Activated CD8-positive, alpha-beta memory T cell treated with anti-CD3 and anti-CD28 coated beads, Interleukin-2, amount 10 ng/mL, durations not matched to agents 7 days and 5 days (primary cell): ENCODE data around the gene PRMT5. TPM values are rescaled to one million over a fixed set of nuclear protein-coding genes. Genes with fewer than 3 reads are reported as not detected.

ENCODE experiments used
- ATAC-seq: fragments of 150-1000 bp; cut with Tn5 transposase; one replicate; pipeline ENCODE4 v1.10.0; 2021; ENCODE audit warnings: moderate library complexity
- CTCF ChIA-PET: fragments of 350-600 bp; sonication (Branson Sonifier 250); formaldehyde crosslinking; loops from one replicate; lab custom pipeline; 2021; ENCODE audit warnings: antibody characterized with exemption; lab: Charles Lee
- DNase-seq: peaks from one replicate; pipeline ENCODE4 v3.0.0-alpha.2; 2020
- H3K27ac Mint-ChIP-seq: one replicate; pipeline ENCODE4 v1.8.0; 2021; ENCODE audit warnings: mild to moderate bottlenecking, mixed read lengths
- H3K27me3 Mint-ChIP-seq: one replicate; pipeline ENCODE4 v1.8.0; 2021; ENCODE audit warnings: mixed read lengths
- H3K36me3 Mint-ChIP-seq: one replicate; pipeline ENCODE4 v1.8.0; 2021; ENCODE audit warnings: mild to moderate bottlenecking, mixed read lengths
- H3K4me1 Mint-ChIP-seq: one replicate; pipeline ENCODE4 v1.8.0; 2021; ENCODE audit warnings: mixed read lengths
- H3K4me3 Mint-ChIP-seq: one replicate; pipeline ENCODE4 v1.8.0; 2021; ENCODE audit warnings: mild to moderate bottlenecking, moderate library complexity, mixed read lengths
- H3K9me3 Mint-ChIP-seq: one replicate; pipeline ENCODE4 v1.8.0; 2022; ENCODE audit warnings: low read depth, mixed read lengths
- total RNA-seq, 2 experiments: library from RNA; stranded (reverse); gene quantifications; one replicate each; pipeline ENCODE4 v1.2.3, GENCODE V29; 2021

The PRMT5 gene
- 10 to 100 TPM; 49.2 to 84.0 TPM for total RNA-seq

DNA sequence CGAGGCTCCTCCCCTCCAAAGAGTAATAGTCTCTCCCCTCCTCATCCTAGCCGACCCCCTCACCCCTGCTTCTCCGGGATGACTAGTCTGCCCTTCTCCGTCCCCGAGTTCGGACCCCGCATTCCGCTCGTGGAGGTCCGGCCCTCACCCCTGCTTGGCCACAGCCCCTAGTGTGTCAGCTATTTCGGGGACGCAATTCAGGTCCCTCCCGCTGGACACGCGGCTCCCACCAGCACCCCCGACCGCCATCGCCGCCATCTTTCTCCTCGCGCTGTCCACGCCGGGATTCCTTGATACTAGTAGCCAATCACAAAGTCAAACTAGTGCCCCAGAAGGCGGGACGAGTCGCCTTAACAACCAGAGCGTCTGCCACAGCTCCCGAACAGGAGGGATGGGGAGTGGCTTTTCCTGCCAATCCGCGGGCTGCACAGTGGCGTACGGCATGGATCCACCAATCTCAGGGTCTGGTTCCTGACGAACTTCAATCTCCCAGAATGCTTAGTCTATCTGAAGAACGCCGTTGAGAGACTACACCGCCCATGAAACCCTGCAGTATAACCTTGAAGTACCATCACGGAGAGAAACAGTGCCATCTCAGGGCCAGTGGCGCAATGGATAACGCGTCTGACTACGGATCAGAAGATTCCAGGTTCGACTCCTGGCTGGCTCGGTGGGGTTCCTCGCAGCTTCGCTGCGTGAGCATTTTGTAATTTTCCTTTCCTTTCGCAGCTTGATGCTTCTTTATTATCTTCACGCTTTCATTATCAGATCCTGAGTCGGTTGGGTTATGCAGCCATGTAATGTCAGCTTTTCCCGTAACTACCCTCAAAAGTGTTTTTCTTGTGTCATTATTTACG is at the start of gene PRMT5:
TSS of gene PRMT5 (minus strand) at position 273 of the 857 bp plus-strand sequence. CDS start at position 258, 15 bp downstream.
- Mint-ChIP-seq H3K4me3 (no peak within 1 kb of the TSS), H3K27ac (no peak within 1 kb of the TSS), H3K4me1 (peaks cover 32% of the 10 kb centered on the region), H3K9me3 (no peaks in the 10 kb centered on the region), H3K27me3 (no peaks in the 10 kb centered on the region), H3K36me3 (peaks cover 24% of the 10 kb centered on the region)
- DNase-seq (peak; percentile 98), ATAC-seq (peak; percentile 97)
- CTCF ChIA-PET = interaction anchor here (0.6 to 6.4 kb wide), 41 partner anchors 10 to 374 kb away, joined by 3 to 58 read pairs (median 5); partner anchors contain the start of genes ACIN1, AJUBA, C14orf119 and CDH24

DNA sequence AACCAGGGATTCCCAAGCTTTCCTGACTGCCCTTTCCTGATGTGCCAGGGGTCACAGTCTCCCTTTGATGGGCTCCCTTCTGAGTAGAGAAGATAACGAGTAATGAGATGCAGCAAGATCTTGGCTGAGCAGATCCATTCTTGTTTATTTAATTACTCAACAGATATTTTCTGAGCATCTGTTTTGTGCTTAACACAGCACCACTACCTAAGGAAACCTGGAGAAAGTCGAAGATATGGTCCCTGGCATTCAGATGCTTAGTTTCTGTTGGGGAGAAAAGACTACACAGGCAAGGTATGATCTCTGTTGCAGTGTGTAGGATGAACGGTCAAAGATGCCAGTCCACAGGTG is 49.3 kb upstream of the PRMT5 start:
- Mint-ChIP-seq H3K36me3 (peaks cover 2% of the 10 kb centered on the region), H3K4me1 (peaks cover 4% of the 10 kb centered on the region), H3K4me3 (no peak overlapping the region), H3K9me3 (no peaks in the 10 kb centered on the region), H3K27me3 (peaks cover 33% of the 10 kb centered on the region), H3K27ac (no peak overlapping the region)
- DNase-seq (no peak), ATAC-seq (no peak)
- CTCF ChIA-PET = interaction anchor here (1.2 to 25.7 kb wide), 8 partner anchors 7 to 408 kb away, joined by 3 to 867 read pairs (median 8); partner anchors contain the start of genes AJUBA and CDH24

DNA sequence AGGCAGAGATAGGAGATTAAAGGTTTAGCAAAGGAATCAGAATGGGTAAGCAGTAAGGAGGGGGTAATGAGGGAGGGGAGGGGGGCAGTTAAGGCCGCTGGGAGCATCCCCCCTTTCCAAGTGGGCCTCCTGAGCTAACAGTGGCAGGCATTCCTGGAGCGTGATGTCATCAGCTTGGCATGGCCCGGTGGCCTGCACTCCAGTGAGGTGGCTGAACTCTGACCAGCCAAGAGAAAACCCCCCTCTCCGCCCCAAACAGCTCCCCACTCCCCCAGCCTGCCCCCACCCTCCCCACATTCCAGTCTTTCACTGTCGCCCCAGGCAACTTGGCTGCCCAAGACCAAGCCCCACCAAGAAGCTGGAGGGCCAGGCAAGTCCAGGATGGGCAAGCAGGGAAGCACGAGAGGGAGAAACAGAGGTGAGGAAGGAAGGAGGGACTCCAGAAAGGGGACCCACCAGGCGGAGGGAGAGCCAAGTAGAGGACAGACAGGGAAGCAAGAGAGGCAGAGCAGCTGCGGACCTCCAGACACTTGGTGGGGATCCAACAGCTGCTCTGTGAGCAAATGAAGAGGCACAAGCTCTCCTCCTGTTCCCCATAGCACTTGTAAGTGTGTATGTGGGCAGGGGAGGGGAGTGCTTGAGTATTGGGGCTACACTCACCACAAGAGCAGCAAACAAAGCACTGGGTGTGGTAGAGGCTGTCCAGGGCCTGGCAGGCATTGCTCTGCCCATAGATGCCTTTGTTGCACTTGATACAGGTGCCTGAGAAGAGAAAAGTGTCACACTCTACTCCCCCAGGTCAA is 48.7 kb upstream of the PRMT5 start:
- DNase-seq = no peak
- Mint-ChIP-seq H3K4me1 (peaks cover 4% of the 10 kb centered on the region), H3K27me3 (peaks cover 33% of the 10 kb centered on the region), H3K4me3 (no peak overlapping the region), H3K9me3 (no peaks in the 10 kb centered on the region), H3K27ac (no peak overlapping the region), H3K36me3 (peaks cover 2% of the 10 kb centered on the region)
- CTCF ChIA-PET = interaction anchor here (1.2 to 13.3 kb wide), 8 partner anchors 8 to 407 kb away, joined by 3 to 200 read pairs (median 7); partner anchors contain the start of gene AJUBA
- no peak for ATAC-seq

DNA sequence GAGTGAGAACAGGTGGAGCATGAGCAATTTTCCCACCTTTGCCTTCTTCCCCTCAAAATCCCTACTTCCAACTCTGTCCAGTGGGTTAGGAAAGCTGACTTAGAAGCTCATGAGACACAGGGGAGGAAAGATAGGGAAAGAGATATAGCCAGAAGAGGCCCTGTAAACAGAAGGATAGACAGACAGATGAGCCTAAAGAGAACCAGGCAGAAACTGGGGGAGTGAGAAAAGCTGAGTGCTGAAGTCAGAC is 48.2 kb upstream of the PRMT5 start:
- H3K9me3 Mint-ChIP-seq = no peaks in the 10 kb centered on the region
- DNase-seq (no peak), ATAC-seq (no peak)
- CTCF ChIA-PET = interaction anchor here (1.2 to 13.3 kb wide), 6 partner anchors 8 to 86 kb away, joined by 3 to 200 read pairs (median 8); partner anchors contain the start of gene AJUBA
- no peak overlapping the region for H3K4me3 Mint-ChIP-seq
- H3K36me3 Mint-ChIP-seq = peaks cover 2% of the 10 kb centered on the region
- H3K4me1 Mint-ChIP-seq = peaks cover 4% of the 10 kb centered on the region
- H3K27me3 Mint-ChIP-seq = peaks cover 33% of the 10 kb centered on the region
- no peak overlapping the region for H3K27ac Mint-ChIP-seq

DNA sequence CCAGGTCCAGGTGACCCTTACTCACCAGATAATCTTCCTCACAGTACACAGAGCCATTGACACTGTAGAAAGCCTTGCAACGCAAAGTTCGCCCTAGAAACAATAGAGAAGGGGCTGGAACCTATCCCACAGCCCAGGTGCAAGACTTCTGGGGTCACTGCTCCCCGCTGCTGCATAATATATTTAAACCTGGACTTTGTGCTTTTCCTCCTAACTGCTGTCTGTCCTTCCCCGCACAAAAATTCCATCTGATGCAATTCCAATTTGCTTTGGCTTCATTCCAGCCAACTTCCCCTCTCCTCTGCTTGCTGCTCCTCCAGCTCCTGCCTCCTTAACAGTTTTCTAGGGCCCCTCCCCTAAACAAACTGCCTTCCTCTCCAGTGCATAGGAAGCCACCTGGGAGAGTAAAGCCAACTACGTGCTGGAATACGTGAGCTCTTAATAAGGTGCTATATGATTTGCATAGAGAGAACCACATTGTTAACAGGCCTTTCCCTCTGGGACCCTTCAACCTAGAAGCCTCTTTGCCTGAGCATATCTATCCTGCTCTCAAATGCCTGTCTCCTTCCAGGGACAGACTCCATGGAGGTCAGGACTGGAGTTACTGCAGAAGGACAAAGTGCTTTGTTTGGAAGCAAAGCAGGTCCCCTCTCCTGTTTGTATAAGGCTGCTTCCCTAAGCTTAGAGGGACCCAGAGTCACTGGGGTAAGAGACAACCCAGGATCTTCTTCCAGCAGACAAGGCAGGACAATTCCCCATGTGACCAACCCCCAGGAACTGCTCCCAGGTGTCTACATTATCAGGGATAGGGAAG is 47.7 kb upstream of the PRMT5 start:
- Mint-ChIP-seq H3K27ac (no peak overlapping the region), H3K27me3 (peaks cover 33% of the 10 kb centered on the region), H3K4me3 (no peak overlapping the region), H3K4me1 (peaks cover 4% of the 10 kb centered on the region), H3K9me3 (no peaks in the 10 kb centered on the region), H3K36me3 (peaks cover 2% of the 10 kb centered on the region)
- no peak for ATAC-seq
- DNase-seq = no peak
- CTCF ChIA-PET = interaction anchor here (1.2 to 13.3 kb wide), 7 partner anchors 9 to 86 kb away, joined by 3 to 200 read pairs (median 6); partner anchors contain the start of gene AJUBA

DNA sequence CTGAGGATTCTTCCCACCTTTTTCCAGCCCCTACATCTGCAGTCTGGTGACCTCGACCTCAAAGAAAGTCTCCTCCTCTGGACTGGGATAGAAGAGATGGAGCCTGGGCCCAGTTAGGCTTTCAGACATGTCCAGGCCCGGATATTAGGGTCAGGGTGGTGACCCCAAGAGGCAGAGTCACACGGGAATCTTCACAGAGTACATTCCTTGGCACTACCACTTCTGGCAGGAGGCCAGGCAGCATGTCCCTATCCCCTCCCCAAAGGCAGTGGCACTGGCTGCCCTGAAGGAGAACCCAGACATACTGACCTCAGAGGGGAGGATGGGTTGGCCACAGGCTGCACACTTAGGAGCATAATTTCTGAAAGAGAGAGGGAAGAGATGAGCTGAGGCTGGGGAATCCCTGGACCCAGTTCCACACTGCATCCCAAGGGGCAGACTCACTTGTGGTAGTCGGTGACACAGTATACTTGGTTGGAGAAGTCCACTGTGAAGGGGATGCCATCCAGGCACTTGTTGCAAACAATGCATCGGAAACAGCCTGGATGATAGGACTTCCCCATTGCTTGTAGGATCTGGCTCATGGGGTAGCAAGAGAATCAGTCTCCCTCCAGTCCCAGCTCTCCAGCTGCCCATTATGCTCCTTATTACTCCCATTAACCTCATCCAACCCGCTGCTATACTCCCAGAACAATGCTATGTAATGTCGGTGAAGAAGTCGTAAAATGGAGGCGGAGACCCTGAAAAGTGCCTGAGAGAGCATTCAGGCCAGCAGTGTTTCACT is 45.5 kb upstream of the PRMT5 start:
- ATAC-seq = no peak
- Mint-ChIP-seq H3K4me3 (no peak overlapping the region), H3K27me3 (peaks cover 22% of the 10 kb centered on the region)

DNA sequence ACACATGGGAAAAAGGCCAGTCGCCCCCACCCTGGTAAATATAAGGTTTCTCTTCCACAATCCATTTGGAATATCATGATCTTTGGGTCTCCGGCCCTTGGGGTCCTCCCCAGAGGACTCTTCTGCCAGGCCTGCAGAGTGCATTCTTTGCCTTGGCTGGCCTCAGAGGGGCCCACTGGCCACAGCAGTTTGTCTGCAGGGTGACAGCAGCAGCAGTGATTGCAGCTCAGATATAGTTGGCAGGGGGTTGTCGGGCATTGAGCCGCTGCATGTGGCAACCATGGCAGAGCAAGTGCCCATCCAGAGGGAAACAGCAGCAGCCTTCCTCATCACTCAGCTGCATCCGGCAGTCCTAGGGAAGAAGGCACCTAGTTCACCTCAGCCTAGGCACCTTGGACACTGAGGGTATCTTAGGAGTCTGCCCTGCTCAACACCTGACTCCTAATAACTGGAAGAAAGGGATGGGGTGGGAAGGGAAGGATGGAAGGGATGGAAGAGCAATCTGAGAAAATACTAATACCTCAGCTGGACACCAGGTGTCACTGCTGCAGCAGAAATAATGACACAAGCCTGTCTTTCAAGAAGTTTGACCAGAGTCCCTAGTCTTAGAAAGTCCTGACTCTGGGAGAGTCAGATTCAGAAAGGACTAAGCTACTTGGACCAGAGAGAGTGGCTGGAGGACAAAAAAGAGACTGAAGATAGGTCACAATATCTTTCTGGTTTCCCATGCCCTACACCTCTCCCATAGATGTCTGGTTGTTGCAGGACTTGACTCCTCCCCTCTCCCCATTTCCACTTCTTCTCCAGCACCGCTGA is 44.2 kb upstream of the PRMT5 start:
- peak; percentile 52 for DNase-seq
- H3K4me3 Mint-ChIP-seq = no peak overlapping the region

More for the DNA sequence above, 45.5 kb upstream of the PRMT5 start:
- CTCF ChIA-PET = interaction anchor here (0.8 to 13.3 kb wide), 7 partner anchors 11 to 96 kb away, joined by 3 to 200 read pairs (median 5); partner anchors contain the start of genes AJUBA, CDH24 and PRMT5
- no peak for DNase-seq
- no peaks in the 10 kb centered on the region for H3K4me1 Mint-ChIP-seq
- H3K36me3 Mint-ChIP-seq = no peaks in the 10 kb centered on the region
- H3K27ac Mint-ChIP-seq = no peak overlapping the region
- no peaks in the 10 kb centered on the region for H3K9me3 Mint-ChIP-seq

DNA sequence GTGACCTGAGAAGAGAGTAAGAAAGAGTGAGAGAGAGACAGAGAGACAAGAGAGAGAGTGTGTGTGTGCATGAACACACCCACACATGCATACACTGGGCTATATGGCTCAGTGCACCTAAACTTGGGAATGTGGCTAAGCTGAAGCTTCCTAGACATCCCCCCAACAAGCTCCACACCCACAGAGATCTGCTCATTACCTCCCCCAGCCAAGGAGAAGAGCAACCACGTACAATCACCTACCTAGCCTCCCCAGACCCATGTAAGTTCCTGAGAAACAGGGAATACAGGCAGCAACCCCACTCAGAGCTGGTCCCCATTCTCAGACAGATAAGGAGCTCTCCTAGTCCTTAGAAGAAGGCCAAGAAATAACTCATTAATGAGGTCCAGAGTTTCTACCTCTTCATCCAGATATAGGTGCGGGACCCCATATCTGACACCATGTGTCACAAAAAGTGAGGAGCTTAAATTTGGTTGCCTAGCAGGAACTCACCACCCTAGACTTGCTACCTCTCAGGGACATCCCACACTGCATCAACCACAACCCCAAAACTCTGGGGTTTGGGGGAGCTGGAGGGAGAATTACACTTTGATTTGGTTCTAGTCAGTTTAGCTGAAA is 43.2 kb upstream of the PRMT5 start:
- Mint-ChIP-seq H3K4me1 (no peaks in the 10 kb centered on the region), H3K36me3 (no peaks in the 10 kb centered on the region), H3K27ac (no peak overlapping the region), H3K9me3 (no peaks in the 10 kb centered on the region), H3K4me3 (no peak overlapping the region), H3K27me3 (peaks cover 11% of the 10 kb centered on the region)
- ATAC-seq = no peak
- CTCF ChIA-PET = interaction anchor here (0.8 to 13.3 kb wide), 17 partner anchors 10 to 402 kb away, joined by 3 to 200 read pairs (median 4); partner anchors contain the start of genes AJUBA, CDH24, HAUS4 and PRMT5
- DNase-seq = no peak

More for the DNA sequence above, 44.2 kb upstream of the PRMT5 start:
- no peak overlapping the region for H3K27ac Mint-ChIP-seq
- peaks cover 14% of the 10 kb centered on the region for H3K27me3 Mint-ChIP-seq
- H3K9me3 Mint-ChIP-seq = no peaks in the 10 kb centered on the region
- CTCF ChIA-PET = interaction anchor here (0.8 to 13.3 kb wide), 24 partner anchors 11 to 403 kb away, joined by 3 to 200 read pairs (median 4); partner anchors contain the start of genes AJUBA, CDH24, HAUS4 and PRMT5
- H3K4me1 Mint-ChIP-seq = no peaks in the 10 kb centered on the region
- no peaks in the 10 kb centered on the region for H3K36me3 Mint-ChIP-seq
- ATAC-seq = peak; percentile 51

DNA sequence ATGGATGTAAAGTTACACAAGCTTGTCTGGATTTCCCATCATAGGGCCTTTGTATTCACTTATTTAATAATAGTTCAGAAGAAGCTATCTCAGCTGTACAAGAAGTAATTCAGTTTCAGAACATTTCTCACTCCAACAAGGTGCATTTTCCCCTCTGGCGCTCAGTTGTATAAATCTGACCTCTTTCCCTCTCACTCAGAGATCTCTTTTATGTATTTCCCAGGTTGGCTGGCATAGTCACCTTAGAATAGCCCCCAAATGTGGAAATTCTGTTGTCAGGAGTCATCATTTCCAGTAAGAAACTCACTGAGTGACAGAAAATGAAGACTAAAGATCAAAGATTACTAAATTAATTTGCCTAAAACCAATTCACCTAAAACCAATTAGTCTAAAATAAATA is 42.0 kb upstream of the PRMT5 start:
- ATAC-seq = no peak
- H3K36me3 Mint-ChIP-seq = no peaks in the 10 kb centered on the region
- H3K4me1 Mint-ChIP-seq = no peaks in the 10 kb centered on the region
- no peak overlapping the region for H3K4me3 Mint-ChIP-seq
- H3K9me3 Mint-ChIP-seq = no peaks in the 10 kb centered on the region
- DNase-seq = no peak
- no peak overlapping the region for H3K27ac Mint-ChIP-seq
- CTCF ChIA-PET = interaction anchor here (0.7 to 13.3 kb wide), 5 partner anchors 15 to 278 kb away, joined by 3 to 200 read pairs (median 28); partner anchors contain the start of genes AJUBA, CDH24 and HAUS4
- peaks cover 9% of the 10 kb centered on the region for H3K27me3 Mint-ChIP-seq

DNA sequence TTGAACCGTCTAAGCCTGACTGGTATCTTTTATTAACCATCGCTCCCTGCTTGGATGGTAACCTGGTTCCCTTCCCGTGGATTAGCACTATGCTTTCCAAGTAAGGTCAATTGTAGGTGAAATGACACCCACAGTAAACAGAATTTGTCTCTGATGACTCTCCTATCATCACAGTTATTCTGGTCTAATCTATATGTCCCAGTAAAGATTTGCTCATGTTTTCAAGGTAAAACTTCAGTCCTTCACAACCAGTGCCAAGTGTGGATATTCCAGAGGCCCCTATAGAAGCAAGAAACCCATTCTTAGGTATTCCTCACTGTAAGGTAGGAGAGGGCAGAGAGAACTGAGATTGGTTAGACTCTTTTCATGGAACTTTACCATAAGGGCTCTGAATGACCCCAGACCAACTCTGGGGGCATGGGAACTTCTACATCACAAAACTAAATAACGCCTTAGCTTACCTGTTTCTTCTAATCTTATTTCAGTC is 37.6 kb upstream of the PRMT5 start:
- H3K4me3 Mint-ChIP-seq = no peak overlapping the region
- H3K27ac Mint-ChIP-seq = no peak overlapping the region
- no peak for DNase-seq
- H3K4me1 Mint-ChIP-seq = no peaks in the 10 kb centered on the region
- H3K36me3 Mint-ChIP-seq = no peaks in the 10 kb centered on the region
- no peak for ATAC-seq
- CTCF ChIA-PET = interaction anchor here (1.5 to 13.3 kb wide), 3 partner anchors 19 to 102 kb away, joined by 5 to 200 read pairs (median 15); partner anchors contain the start of genes AJUBA and CDH24
- no peaks in the 10 kb centered on the region for H3K9me3 Mint-ChIP-seq
- H3K27me3 Mint-ChIP-seq = peaks cover 11% of the 10 kb centered on the region
